HCT116 (cell line): ENCODE results near the gene SNTB2. TPM values are rescaled to one million over a fixed set of nuclear protein-coding genes. Genes with fewer than 3 reads are reported as not detected.

ENCODE experiments used
- ATAC-seq: fragments of 200-7000 bp; cut with Tn5 transposase; 2 replicates; pipeline ENCODE4 v1.9.1; 2020; ENCODE audit warnings: mild to moderate bottlenecking, moderate library complexity
- BruUV-seq: library from RNA; stranded (reverse); fragments of 400-500 nt; replicated peaks from 2 replicates; lab custom pipeline; 2021; lab: Mats Ljungman, UMichigan
- CTCF ChIA-PET: fragments of 300-600 bp; sonication (Branson Sonifier 250); formaldehyde crosslinking; loops from one replicate; lab custom pipeline; 2021; ENCODE audit warnings: antibody characterized with exemption; lab: Charles Lee
- POLR2A ChIA-PET: fragments of 300-600, 350-600 bp; sonication (Branson Sonifier 250); formaldehyde crosslinking; loops from one replicate; lab custom pipeline; 2021; ENCODE audit warnings: antibody characterized with exemption; lab: Charles Lee
- RAD21 ChIA-PET, 2 experiments: fragments of 300-600 bp; sonication (Branson Sonifier 250); formaldehyde crosslinking; loops; one replicate each; lab custom pipeline; 2023; ENCODE audit warnings: low total read pairs in 2 of 2; ENCODE audit not compliant: uncharacterized antibody in 2 of 2, unreplicated experiment in 2 of 2, low non-redundant PET in 1 of 2; lab: Charles Lee
- DNase-seq: peaks from one replicate; pipeline ENCODE4 v3.0.0-alpha.2; 2010; ENCODE audit warnings: low read depth, low spot score
- H2AFZ ChIP-seq: fragments of 200-600 bp; shearing (Covaris generic), sonication (generic); 2 replicates; pipeline ENCODE4 v1.6.1; 2017; ENCODE audit warnings: low read depth, mixed run types, mixed read lengths, antibody characterized with exemption, low read length; ENCODE audit not compliant: poor library complexity, severe bottlenecking
- H3K27ac ChIP-seq: 2 replicates; pipeline ENCODE4 v1.5.1; 2012; ENCODE audit warnings: low read depth, low read length
- H3K27me3 ChIP-seq: fragments of 200-600 bp; sonication (generic); 2 replicates; pipeline ENCODE4 v1.6.1; 2016; ENCODE audit warnings: mixed run types, low read length, mixed read lengths; ENCODE audit not compliant: insufficient read depth
- H3K36me3 ChIP-seq, 2 experiments: fragments of 200-500 bp in 1 of 2; fragments of 200-600 bp in 1 of 2; sonication (Bioruptor generic) in 1 of 2; sonication (generic) in 1 of 2; 2 replicates each; pipeline versions ENCODE4 v1.5.1 to v1.6.1; 2014 to 2016; ENCODE audit warnings: low read length in 2 of 2, inconsistent platforms in 1 of 2, mixed read lengths in 1 of 2, mixed run types in 1 of 2; ENCODE audit not compliant: insufficient read depth in 2 of 2, control insufficient read depth in 1 of 2
- H3K4me1 ChIP-seq, 2 experiments: fragments of 200-600 bp in 1 of 2; sonication (generic) in 1 of 2; 2 replicates each; pipeline versions ENCODE4 v1.5.1 to v1.6.1; 2012 to 2017; ENCODE audit warnings: low read length in 2 of 2, inconsistent platforms in 1 of 2, mild to moderate bottlenecking in 1 of 2, mixed read lengths in 1 of 2, mixed run types in 1 of 2, moderate library complexity in 1 of 2; ENCODE audit not compliant: insufficient read depth in 2 of 2, control insufficient read depth in 1 of 2
- H3K4me2 ChIP-seq: fragments of 200-600 bp; sonication (generic); 2 replicates; pipeline ENCODE4 v1.6.1; 2017; ENCODE audit warnings: mixed run types, low read length, mixed read lengths
- H3K4me3 ChIP-seq, 2 experiments: fragments of 200-600 bp in 1 of 2; sonication (generic) in 1 of 2; replicated peaks in 1 of 2; 2 replicates each; pipeline ENCODE4 v1.5.1; 2011 to 2016; ENCODE audit warnings: low read length in 2 of 2, control low read depth in 1 of 2, low read depth in 1 of 2, mild to moderate bottlenecking in 1 of 2, mixed read lengths in 1 of 2, mixed run types in 1 of 2
- H3K79me2 ChIP-seq: fragments of 200-600 bp; sonication (generic); 2 replicates; pipeline ENCODE4 v1.6.1; 2017; ENCODE audit warnings: mild to moderate bottlenecking, mixed run types, low read length, moderate library complexity, mixed read lengths; ENCODE audit not compliant: insufficient read depth
- H3K9ac ChIP-seq: fragments of 200-600 bp; sonication (generic); 2 replicates; pipeline ENCODE4 v1.6.1; 2016; ENCODE audit warnings: low read length, mixed read lengths
- H3K9me2 ChIP-seq: fragments of 200-600 bp; sonication (generic), shearing (Covaris generic); 2 replicates; pipeline ENCODE4 v1.6.1; 2017; ENCODE audit warnings: mixed run types, mild to moderate bottlenecking, moderate library complexity; ENCODE audit not compliant: insufficient read depth
- H3K9me3 ChIP-seq, 2 experiments: fragments of 200-500 bp in 1 of 2; fragments of 200-600 bp in 1 of 2; sonication (Bioruptor generic) in 1 of 2; sonication (generic) in 1 of 2; 2 replicates each; pipeline ENCODE4 v1.6.1; 2014 to 2017; ENCODE audit warnings: low read length in 2 of 2, mixed read lengths in 2 of 2, inconsistent platforms in 1 of 2, low read depth in 1 of 2, mild to moderate bottlenecking in 1 of 2, mixed run types in 1 of 2, moderate library complexity in 1 of 2; ENCODE audit not compliant: control insufficient read depth in 1 of 2, insufficient read depth in 1 of 2
- H4K20me1 ChIP-seq: fragments of 200-600 bp; sonication (generic), shearing (Covaris generic); 2 replicates; pipeline ENCODE4 v1.6.1; 2017; ENCODE audit warnings: mixed run types, mild to moderate bottlenecking, moderate library complexity; ENCODE audit not compliant: insufficient read depth
- CBX3 ChIP-seq: IDR thresholded peaks from 2 replicates; pipeline ENCODE4 v1.6.1; 2012; ENCODE audit warnings: low read depth
- CTCF ChIP-seq, 3 experiments: fragments of 200-600 bp in 1 of 3; sonication (generic) in 1 of 3; IDR thresholded peaks in 2 of 3; conservative IDR thresholded peaks in 1 of 3; 2 replicates each; pipeline ENCODE4 v1.5.1; 2012 to 2017; ENCODE audit warnings: low read depth in 2 of 3, low read length in 2 of 3, antibody characterized with exemption in 1 of 3, borderline replicate concordance in 1 of 3, control low read depth in 1 of 3, mild to moderate bottlenecking in 1 of 3, mixed read lengths in 1 of 3, mixed run types in 1 of 3, moderate library complexity in 1 of 3; ENCODE audit not compliant: insufficient read depth in 1 of 3
- ELF1 ChIP-seq: IDR thresholded peaks from 2 replicates; pipeline ENCODE4 v1.6.1; 2012; ENCODE audit warnings: low read depth, borderline replicate concordance
- EZH2phosphoT487 ChIP-seq: fragments of 200-600 bp; IDR thresholded peaks from 2 replicates; pipeline ENCODE4 v1.6.1; 2018; ENCODE audit warnings: antibody characterized with exemption, borderline replicate concordance
- JUND ChIP-seq: IDR thresholded peaks from 2 replicates; pipeline ENCODE4 v1.6.1; 2012
- POLR2A ChIP-seq: IDR thresholded peaks from 2 replicates; pipeline ENCODE4 v1.7.0; 2011; ENCODE audit warnings: borderline replicate concordance; ENCODE audit not compliant: insufficient read depth, insufficient read length; ENCODE audit errors: extremely low read depth
- POLR2AphosphoS5 ChIP-seq: IDR thresholded peaks from 2 replicates; pipeline ENCODE4 v1.6.1; 2011; ENCODE audit warnings: mild to moderate bottlenecking, low read depth, low read length, moderate library complexity
- SIN3A ChIP-seq: IDR thresholded peaks from 2 replicates; pipeline ENCODE4 v1.6.1; 2012; ENCODE audit warnings: low read depth
- SP1 ChIP-seq: IDR thresholded peaks from 2 replicates; pipeline ENCODE4 v1.6.1; 2012; ENCODE audit warnings: low read depth
- TCF7L2 ChIP-seq: IDR thresholded peaks from 2 replicates; pipeline ENCODE4 v1.7.0; 2011; ENCODE audit warnings: borderline replicate concordance, inconsistent platforms; ENCODE audit not compliant: insufficient read depth, insufficient read length; ENCODE audit errors: extremely low read depth
- YY1 ChIP-seq: IDR thresholded peaks from 2 replicates; pipeline ENCODE4 v1.6.1; 2011; ENCODE audit warnings: low read length, low read depth, moderate library complexity, mild to moderate bottlenecking; ENCODE audit not compliant: insufficient replicate concordance; ENCODE audit errors: extremely low read depth
- ZFX ChIP-seq: fragments of 450-650 bp; IDR thresholded peaks from 2 replicates; pipeline ENCODE4 v1.6.1; 2017
- intact Hi-C: fragments of 100-400 bp; cut with micrococcal nuclease; formaldehyde crosslinking; loops from 2 replicates; pipeline ENCODE4 v1.10.0; 2022
- total RNA-seq: library from RNA; stranded (reverse); gene quantifications from one replicate; pipeline ENCODE4 v1.2.1, GENCODE V29; 2021; ENCODE audit not compliant: unreplicated experiment
- TF ChIP-seq, protein P1 (sequence below): IDR thresholded peaks from 2 replicates; pipeline ENCODE4 v1.6.1; 2012; ENCODE audit warnings: low read depth
- TF ChIP-seq, protein P2 (sequence below): IDR thresholded peaks from 2 replicates; pipeline ENCODE4 v1.6.1; 2012

Gene SNTB2
- total RNA-seq, 1 experiment from 2014 or later, result 38.1 TPM

- Histone ChIP-seq H3K79me2 (peaks cover 88% of the 10 kb centered on the region), H2AFZ (no peak overlapping the region), H3K9me3 (no peaks in the 10 kb centered on the region), H3K9ac (no peak overlapping the region), H3K4me2 (no peak overlapping the region), H3K36me3 (no peaks in the 10 kb centered on the region), H3K27ac (no peak overlapping the region), H4K20me1 (no peaks in the 10 kb centered on the region), H3K27me3 (no peaks in the 10 kb centered on the region), H3K9me2 (no peaks in the 10 kb centered on the region), H3K4me1 (peaks cover 3 to 10% of the 10 kb centered on the region in 2 experiments), H3K4me3 (no peak overlapping the region)
- TF ChIP-seq SIN3A (no peak), YY1 (no peak), CTCF (IDR thresholded peaks at IDR 0.05 in 2 of 3, conservative IDR thresholded peaks at IDR 0.05 in 1 of 3; ENCODE audit: borderline replicate concordance in 1 of 3, insufficient read depth in 1 of 3, low read depth in 2 of 3, low read length in 2 of 3) (no peak), ZFX (no peak), SP1 (no peak), CBX3 (no peak), POLR2A (no peak), ELF1 (no peak), POLR2AphosphoS5 (no peak), TCF7L2 (no peak), JUND (no peak), EZH2phosphoT487 (no peak)
- TF ChIP-seq, protein P1, sequence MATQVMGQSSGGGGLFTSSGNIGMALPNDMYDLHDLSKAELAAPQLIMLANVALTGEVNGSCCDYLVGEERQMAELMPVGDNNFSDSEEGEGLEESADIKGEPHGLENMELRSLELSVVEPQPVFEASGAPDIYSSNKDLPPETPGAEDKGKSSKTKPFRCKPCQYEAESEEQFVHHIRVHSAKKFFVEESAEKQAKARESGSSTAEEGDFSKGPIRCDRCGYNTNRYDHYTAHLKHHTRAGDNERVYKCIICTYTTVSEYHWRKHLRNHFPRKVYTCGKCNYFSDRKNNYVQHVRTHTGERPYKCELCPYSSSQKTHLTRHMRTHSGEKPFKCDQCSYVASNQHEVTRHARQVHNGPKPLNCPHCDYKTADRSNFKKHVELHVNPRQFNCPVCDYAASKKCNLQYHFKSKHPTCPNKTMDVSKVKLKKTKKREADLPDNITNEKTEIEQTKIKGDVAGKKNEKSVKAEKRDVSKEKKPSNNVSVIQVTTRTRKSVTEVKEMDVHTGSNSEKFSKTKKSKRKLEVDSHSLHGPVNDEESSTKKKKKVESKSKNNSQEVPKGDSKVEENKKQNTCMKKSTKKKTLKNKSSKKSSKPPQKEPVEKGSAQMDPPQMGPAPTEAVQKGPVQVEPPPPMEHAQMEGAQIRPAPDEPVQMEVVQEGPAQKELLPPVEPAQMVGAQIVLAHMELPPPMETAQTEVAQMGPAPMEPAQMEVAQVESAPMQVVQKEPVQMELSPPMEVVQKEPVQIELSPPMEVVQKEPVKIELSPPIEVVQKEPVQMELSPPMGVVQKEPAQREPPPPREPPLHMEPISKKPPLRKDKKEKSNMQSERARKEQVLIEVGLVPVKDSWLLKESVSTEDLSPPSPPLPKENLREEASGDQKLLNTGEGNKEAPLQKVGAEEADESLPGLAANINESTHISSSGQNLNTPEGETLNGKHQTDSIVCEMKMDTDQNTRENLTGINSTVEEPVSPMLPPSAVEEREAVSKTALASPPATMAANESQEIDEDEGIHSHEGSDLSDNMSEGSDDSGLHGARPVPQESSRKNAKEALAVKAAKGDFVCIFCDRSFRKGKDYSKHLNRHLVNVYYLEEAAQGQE, result no peak
- TF ChIP-seq, protein P2, sequence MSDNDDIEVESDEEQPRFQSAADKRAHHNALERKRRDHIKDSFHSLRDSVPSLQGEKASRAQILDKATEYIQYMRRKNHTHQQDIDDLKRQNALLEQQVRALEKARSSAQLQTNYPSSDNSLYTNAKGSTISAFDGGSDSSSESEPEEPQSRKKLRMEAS, result no peak
- ChIA-PET CTCF (no interaction called here), RAD21 (no interaction called here), POLR2A (no interaction called here)
- no TSS peak for BruUV-seq
- intact Hi-C loops, result loop anchor here (10.0 kb wide), 1 partner anchor 81 kb away; no protein-coding TSS in a partner anchor
- ATAC-seq (no peak), DNase-seq (no peak)
Observed at GRCh38 chr16:69193855-69194254, 6.9 kb downstream of the SNTB2 start.
